GM03348 (cell line): ENCODE data around the gene S1PR5.
A peak's percentile ranks its signal among the peaks of the same experiment; 100 is the strongest.
"Not testable (repeated sequence)": the region's sequence is repeated elsewhere in the genome, so short reads cannot be mapped to it uniquely, and the experiment has no call there.

Source experiments
- DNase-seq: peaks from one replicate; pipeline ENCODE4 v3.0.0; 2012; ENCODE audit warnings: low spot score

Gene S1PR5

DNA sequence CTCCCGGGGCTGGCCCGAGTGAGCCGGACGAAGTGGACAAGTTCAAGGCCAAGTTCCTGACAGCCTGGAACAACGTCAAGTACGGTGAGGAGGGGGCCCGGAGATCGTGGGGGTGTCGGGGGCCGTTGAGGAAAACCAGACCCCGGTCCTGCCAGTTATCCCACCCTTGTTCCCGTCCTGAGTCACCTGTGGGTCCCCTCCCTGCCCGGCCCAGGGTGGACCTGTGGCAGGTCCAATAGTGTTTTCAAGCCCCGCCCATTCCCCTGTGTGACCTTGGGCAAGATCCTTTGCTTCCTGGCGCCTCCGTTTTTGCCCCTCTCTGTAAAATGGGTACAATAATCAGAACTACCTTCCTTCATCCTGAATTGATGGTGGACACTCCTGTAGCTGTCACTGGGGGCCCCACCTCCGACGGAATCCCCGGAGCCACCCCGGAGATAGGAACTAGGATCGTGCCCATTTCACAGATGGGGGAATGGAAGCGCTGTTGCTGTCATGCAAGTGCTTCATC, 27.1 kb upstream of the S1PR5 start:
- DNase-seq, result no peak

DNA sequence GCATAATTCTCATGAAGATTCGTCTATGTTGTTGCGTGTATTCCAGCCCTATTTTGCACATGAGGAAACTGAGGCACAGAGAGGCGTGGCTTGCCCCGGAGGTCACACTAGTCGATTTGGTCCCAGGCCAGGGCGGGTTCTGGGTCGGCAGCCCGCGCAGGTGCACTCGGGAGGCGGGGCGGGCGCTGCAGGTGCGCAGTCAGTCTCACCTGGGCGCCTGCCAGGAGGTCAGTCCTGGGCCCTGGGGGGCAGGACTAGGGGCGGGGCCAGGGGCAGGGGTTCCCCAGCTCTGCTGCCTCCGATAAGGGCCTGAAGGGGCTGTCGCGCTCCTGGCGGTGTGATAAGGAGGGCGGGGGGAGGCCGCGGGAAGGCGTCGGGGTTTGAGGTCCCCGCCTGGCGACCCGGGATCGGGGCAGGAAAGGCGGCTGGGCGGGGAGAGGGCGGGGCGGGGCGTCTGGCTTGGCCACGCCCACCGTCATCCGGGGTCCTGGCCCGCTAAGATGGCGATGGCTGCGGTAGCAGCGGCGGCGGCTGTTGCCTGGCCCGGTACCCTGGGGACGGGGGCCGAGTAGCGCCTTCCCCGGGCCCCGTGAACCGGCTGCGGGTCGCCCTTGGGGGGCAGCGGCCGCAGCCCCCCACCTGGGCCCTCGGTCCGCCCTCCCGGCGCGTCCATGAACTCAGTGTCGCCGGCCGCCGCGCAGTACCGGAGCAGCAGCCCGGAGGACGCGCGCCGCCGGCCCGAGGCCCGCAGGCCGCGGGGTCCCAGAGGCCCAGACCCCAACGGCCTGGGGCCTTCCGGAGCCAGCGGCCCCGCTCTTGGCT, 26.4 kb upstream of the S1PR5 start, which contains the start of gene ATG4D:
TSS of gene ATG4D (plus strand) at position 485 of the 822 bp plus-strand sequence. CDS start at position 672, 187 bp downstream.
- DNase-seq, result peak; percentile 98

DNA sequence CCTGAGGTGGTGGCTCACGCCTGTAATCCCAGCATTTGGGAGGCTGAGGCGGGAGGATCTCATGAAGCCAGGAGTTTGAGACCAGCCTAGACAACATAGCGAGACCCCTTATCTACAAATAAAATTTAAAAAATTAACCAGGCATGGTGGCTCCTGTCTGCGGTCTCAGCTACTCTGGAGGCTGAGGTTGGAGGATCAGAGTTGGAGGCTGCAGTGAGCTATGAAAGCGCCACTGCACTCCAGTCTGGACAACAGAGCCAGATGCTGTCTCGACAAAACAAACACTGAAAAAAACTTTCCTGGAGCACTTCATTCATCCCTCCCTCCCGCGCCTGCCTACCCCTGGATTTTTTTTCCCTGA, 25.8 kb upstream of the S1PR5 start:
- DNase-seq, result no peak

DNA sequence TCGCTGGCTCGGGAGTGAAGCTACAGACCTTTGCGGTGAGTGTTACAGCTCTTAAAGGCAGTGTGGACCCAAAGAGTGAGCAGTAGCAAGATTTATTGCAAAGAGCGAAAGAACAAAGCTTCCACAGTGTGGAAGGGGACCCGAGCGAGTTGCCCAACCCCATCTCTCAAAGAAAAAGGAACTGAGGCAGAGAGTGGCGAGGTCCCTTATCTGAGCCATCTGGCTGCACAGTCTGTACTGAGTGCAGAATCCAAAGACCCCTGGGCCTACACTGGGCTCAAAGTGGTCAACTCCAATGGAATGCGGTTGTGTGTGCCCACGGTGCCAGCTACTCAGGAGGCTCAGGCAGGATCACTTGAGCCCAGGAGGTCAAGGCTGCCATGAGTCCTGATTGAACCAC, 21.8 kb upstream of the S1PR5 start:
- DNase-seq, result not testable (repeated sequence)

DNA sequence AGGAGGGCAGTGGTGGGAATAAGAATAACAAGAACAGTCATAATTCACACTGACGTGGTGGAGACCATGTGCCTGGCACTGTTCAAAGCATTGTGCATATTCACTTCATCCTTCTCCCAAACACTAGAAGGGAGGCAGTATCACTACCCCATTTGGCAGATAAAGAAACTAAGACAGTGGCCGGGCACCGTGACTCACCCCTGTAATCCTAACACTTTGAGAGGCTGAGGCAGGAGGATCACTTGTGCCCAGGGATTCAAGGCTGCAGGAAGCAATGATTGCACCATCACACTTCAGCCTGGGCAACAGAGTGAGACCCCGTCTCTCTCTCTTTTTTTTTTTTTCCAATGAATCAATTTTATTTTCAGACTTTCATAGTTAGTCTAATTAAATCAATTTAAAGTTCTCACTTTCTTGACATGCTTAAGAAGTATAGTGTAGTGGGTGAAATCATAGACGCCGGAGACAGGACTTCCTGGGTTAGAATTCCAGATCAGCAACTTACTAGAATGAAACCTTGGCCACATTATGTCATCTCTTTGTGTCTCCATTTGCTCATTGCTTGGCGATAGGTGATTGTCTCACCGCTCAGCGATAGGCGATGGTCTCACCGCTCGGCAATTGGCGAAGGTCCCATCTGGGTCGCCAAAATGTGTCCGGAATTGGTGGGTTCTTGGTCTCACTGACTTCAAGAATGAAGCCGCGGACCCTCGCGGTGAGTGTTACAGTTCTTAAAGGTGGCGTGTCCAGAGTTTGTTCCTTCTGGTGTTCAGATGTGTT, 21.1 kb upstream of the S1PR5 start:
- no peak for DNase-seq

DNA sequence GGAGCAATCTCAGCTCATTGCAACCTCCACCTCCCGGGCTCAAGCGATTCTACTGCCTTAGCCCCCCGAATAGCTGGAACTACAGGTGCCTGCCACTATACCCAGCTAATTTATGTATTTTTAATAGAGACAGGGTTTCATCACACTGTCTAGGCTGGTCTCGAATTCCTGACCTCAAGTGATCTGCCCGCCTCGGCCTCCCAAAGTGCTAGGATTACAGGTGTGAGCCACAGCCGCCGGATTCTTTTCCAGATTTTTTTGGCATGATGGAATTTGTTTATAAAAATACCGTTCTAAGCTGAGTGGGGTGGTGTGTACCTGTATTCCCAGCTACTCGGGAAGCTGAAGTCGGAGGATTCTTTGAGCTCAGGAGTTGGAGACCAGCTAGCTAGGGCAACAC, 20.4 kb upstream of the S1PR5 start:
- no peak for DNase-seq

DNA sequence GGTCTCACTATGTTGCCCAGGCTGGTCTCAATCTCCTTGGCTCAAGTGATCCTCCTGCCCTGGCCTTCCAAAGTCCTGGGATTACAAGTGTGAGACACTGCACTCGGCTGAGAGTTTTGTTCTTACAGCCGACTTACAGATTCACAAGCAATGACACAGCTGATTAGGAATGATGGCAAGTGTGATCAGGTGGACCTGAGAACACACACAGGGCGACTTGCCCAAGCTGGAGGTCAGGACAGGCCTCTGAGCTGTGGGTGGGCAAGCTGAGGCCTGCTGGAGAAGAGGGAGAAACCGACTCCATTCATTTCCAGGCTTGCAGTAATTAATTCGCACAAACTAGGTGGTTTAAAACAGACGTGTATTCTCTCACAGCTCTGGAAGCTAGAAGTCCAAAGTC, 18.4 kb upstream of the S1PR5 start:
- no peak for DNase-seq

DNA sequence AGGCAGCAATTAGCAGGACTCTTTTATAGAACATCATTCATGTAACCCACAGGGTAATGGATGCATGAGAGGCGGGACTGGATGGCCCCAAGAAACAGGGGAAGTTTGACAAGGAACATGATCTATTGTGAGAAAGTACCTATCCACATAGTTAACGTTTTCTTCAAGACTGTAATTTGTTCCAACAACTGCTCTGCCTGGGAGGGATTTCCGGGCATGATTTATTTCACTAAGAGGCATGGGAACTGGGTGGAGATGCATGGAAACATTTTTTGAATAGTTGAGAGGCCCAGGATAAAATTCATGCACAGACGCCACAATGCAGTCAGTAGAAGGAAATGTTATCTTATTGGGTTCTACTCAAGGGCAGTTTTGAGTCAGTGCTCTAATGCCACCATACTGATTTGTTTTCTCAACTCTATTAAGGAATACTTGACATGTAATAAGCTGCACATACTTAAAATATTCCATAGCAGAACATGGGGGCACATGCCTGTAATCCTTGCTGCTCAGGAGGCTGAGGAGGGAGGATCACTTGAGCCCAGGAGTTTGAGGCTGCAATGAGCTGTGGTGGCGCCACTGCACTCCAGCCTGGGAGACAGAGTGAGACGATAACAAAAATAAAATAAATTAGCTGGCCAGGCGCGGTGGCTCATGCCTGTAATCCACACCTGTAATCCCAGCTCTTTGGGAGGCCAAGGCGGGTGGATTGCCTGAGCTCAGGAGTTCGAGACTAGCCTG, 16.6 kb upstream of the S1PR5 start:
- peak; percentile 73 for DNase-seq

DNA sequence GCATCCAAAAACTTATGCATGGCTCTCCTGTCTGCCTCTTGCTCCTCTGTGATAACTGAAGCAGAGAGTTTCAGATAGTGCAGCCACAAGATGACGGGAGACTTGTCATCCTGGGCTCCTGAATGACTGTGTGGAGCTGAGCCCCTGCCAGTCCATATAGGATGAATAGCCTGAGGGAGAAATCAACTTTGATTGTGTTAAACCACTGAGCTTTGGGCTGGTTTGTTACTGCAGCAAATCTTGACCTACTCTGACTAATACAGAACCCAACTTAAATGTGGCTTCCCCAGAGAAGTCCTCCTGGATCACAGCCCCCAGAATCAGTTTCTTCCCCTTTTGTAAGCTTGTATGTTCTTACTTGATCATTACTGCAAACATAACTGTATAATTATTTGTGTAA, 15.2 kb upstream of the S1PR5 start:
- DNase-seq, result no peak

DNA sequence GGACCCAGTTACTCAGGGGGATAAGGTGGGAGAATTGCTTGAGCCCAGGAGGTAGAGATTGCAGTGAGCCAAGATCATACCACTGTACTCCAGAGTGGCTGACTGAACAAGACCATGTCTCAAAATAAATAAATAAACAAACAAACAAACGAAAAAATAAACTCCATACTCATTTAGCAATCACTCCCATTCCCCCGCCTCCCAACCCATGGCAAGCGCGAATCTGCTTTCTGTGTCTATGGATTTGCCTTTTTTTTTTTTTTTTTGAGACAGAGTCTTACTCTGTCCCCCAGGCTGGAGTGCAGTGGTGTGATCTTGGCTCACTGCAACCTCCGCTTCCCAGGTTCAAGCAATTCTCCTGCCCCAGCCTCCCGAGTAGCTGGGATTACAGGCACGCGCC, 9.6 kb upstream of the S1PR5 start:
- DNase-seq, result not testable (repeated sequence)

DNA sequence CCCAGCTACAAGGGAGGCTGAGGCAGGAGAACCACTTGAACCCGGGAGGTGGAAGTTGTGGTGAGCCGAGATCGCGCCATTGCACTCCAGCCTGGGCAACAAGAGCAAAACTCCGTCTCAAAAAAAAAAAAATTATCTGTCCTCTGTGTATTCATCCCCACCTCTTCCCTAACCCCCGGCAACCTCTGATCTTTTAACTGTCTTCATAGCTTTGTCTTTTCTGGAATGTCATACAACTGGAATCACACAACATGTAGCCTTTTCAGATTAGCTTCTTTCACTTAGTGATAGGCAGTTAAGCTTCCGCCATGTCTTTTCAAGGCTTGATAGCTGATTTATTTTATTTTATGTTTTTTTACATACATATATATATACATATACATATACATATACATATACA, 8.4 kb upstream of the S1PR5 start:
- no peak for DNase-seq

DNA sequence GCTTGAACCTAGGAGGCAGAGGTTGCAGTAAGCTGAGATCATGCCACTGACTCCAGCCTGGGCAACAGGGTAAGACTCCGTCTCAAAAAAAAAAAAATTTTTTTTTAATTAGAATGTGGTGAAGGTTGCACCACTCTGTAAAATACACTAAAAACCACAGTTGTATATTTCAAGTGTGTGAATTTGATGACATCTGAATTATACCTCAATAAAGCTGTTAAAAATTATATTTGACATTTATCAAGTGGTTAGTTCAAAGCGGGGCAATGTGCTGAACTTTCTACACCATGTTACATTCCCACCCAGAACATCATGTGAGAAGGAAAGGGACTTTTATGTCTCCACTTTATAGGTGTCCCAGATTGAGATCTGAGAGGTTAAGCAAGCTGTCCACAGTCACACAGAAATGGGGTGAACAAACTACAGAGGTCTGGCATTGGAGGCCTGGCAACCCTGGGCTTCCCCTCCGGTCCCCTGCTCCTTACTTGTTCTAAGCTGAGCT, 5.9 kb upstream of the S1PR5 start:
- DNase-seq, result no peak

DNA sequence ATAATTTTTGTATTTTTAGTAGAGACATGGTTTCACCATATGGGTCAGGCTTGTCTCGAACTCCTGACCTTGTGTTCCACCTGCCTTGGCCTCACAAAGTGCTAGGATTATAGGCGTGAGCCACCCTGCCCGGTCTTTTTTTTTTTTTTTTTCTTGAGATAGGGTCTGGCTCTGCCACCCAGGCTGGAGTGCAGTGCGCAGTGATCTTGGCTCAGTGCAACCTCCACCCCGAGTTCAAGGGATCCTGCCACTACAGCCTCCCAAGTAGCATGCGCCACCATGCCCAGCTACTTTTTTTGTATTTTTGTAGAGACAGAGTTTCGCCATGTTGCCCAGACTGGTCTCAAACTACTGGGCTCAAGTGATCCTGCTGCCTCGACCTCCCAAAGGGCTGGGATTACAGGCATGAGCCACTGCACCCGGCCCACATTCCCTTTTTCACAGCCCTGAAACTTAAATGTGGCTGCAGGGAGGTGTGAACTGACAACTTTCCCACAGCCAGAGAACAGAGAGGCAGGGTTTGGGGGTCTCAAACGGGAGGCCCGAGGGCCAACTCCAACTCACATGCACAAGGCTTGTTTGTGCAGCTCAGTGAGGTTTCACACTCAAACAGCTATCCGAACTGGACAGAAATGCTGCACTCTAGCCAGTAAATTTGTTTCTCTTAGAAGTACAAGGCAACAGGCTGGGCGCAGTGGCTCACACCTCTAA, 4.4 kb upstream of the S1PR5 start:
- DNase-seq, result no peak

DNA sequence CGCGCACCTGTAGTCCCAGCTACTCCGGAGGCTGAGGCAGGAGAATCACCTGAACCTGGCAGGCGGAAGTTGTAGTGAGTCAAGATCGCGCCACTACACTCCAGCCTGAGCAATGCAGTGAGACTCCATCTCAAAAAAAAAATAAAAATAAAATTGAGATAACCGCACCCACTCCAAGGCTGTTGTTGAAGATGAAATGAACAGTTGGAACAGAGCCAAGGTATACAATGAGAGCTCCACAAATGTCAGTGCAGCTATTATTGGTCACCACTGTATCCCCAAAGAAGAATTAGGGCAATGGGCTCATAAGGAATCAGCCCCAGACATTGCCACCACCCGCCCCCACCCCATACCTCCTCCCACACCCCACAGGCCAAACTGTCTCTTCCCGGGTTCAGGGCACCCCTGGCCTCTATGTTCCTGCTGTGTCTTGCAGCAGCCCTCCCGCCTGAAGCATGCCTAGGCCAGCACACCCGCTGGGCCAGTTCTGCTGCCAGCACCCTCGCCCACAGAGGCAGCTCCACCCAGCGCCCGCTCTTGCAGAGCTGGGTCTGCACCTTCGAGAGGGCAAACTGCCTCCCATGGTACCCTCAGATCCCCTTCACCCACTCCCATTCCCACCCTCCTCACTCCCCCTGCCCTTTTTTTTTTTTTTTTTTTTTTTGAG, 3.5 kb upstream of the S1PR5 start:
- no peak for DNase-seq

DNA sequence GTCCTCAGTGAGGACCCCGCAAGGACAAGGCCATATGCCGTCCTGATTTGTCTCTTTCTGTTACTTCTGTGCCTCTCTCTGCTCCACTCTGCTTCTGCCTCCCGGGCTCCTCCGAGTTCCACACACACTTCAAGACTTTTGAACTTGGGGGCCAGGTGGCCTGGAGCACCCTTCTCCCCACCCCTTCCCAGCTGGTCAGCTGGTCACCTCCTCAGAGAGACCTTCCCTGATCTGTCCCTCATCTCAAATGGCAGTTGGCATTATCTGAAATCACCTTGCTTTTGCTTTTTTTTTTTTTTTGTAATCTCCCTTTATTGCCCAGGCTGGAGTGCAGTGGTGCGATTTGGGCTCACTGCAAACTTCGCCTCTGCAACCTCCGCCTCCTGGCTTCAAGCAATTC, 2.2 kb upstream of the S1PR5 start:
- no peak for DNase-seq

DNA sequence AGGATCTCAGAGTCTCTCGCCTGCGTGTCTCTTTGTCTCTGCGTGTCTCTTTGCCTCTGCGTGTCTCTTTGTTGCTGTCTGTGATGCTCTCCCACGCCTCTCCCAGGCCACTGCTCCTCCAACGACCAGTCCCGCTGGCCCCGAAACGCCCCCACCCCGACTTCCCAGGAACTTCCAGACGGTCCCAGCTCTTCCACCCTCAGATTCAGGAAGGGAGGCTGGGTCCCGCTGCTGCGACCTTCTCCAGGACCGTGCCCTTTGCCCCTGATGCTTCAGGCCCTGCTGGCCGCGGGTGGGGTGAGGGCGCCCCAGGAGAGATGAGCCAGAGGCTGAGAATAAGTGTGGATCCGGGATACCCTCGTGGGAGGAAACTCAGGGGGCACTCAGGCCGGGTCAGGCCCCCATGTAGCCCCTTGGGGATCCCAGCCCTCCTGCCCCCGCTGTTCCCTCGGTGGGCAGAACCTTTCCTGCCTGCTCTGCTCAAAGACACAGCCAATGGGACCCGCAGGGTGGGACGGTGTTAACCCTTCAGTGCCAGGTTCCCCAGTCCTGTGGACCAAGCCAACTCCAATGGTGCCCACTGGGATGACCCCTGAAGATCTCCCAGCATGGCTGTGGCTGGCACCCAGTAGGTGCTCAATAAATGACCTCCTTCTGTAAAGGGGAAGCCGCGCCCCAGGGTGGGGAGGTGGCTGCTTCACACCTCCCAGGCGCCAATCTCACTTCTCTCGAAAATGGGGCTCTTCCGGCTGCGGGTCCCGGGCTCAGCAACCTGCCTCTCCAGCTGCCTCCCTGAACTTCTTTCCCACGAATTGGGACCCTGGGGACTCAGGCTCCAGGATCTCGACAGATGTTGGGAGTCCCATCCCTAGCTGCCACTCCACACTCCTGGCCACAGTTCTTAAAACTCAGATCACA, 1.5 kb upstream of the S1PR5 start:
- no peak for DNase-seq

DNA sequence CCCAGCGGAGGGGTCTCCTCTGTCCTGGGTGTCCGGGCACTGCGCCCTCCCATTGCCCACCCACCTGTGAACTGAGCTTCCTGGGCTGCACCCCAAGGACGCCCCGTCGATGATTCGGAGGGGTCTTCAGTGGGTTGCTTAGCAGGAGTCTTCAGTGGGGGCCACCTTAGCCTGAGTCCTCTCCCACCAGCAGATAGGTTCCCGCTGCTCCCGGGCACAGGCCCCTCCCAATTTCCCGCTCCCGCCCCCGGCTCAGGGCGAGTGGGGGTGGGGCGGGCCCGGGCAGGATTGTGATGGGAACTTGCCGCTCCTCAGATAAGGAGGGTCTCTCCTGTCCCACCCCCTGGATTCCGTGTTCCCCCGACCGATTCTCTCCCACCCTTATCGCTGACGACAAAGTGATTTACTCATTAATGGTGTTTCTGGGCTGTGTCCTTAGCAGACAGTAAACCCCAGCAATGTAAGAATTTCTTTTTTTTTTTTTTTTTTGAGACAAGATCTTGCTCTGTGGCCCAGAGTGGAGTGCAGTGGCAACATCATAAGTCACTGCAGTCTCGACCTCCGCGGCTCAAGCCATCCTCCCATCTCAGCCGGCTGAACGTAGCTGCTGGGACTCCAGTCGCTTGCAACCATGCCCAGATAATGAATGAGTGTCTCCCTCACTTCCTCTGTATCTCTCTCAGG, 655 bp upstream of the S1PR5 start:
- DNase-seq, result no peak

DNA sequence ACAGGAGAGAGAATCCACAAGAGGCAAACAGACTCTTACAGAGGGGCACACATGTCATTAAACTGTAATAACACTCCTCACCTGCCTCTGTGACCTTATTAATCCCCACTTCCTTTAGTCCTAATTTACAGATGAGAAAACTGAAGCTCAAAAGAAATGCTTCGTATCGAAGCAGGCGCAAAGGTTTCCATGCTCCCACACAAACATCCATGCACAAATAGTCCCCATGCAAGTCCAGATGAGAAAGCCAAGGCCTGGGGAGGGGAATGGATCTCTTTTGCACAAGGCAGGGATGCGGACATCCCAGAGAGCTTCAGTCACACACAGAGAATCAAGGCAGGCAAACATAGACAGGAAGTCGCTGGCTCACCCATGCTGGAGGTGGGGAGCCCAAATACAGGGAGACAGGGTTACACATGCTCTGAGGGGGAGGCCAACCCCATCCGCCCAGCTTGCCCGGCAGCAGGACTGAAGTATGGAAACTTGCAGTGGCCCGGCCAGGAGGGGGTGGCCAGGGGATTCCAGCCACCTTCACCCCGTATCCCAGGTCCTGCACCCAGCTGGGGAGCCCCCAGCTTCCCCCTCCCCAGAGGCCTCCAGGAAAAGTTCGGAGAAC, 468 bp downstream of the S1PR5 start:
- peak; percentile 25 for DNase-seq

DNA sequence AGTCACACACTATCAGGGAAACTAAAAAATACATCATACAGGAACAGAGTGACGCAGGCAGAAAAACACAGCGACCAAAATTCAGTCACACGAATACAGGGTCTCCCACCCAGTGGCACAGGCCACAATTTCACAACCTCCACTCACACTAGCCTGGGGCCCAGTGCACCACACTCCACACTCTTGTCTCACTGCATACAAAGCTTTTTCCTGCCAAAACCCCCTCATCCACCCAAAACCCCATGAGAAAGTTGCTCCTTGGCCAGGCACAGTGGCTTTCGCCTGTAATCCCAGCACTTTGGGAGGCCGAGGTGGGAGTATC, 1.2 kb downstream of the S1PR5 start:
- no peak for DNase-seq
